Pons (tissue), 1 donor: ENCODE data around the gene WDR59.

Experiments used
- DNase-seq: peaks from one replicate; pipeline ENCODE4 v3.0.0-alpha.2; 2016; ENCODE audit warnings: low spot score

The WDR59 gene

GRCh38 chr16:74902161-74902560, 82.8 kb downstream of the WDR59 start:
- DNase-seq: no peak

DNA sequence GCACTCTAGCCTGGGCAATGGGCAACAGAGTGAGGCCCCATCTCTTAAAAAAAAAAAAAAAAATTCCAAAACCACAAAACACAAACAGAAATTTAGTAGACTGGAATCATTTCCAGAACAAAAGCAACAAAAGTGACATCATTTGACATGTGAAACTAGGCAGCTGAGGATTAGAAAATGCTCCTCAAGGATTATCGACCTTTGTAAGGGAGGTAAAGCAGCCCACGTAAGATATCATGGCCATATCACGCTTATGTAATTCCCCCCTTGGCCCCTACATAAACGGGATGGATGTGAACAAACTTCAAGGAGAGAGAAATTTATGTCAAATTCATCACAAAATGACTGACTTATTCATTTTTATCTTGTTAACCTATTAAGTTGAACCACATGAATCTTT, 83.3 kb downstream of the WDR59 start:
- DNase-seq: no peak

DNA sequence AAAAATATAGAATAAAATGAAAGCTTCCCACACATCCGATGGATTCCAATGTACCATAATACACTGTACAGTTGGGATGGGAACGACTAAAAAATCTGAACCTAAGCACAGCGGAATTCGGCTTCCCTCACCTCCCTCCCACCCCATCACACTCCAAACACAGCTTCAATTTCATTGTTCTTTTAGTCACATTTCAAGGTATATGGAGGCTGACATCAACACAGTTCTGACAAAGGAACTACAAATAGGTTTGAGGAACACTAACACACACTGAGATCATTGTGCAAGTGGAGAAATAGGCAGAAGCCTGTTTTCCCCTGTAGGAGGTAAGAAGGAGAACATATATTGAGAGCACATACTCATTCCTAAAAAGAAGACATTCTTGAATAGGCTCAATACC, 85.1 kb downstream of the WDR59 start:
- DNase-seq: no peak

DNA sequence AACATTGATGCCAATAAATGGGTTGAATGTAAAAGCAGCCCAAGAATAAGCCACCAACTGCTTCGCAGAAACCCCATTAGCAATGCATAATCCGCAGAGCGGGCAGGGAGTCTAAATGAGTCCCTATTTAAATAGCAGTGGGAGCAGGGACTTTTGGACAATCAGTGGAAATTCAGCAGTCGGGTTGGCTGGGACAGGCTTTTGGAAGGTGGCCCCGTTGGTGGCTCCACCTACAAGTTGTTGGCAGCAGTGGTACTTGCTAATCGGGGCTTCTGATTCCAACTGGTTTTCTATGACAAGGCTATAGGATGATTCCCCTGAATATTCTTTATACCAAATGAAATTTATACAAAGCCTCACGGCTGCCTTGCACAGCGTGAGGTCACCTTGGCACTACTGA, 86.3 kb downstream of the WDR59 start:
- no peak for DNase-seq

DNA sequence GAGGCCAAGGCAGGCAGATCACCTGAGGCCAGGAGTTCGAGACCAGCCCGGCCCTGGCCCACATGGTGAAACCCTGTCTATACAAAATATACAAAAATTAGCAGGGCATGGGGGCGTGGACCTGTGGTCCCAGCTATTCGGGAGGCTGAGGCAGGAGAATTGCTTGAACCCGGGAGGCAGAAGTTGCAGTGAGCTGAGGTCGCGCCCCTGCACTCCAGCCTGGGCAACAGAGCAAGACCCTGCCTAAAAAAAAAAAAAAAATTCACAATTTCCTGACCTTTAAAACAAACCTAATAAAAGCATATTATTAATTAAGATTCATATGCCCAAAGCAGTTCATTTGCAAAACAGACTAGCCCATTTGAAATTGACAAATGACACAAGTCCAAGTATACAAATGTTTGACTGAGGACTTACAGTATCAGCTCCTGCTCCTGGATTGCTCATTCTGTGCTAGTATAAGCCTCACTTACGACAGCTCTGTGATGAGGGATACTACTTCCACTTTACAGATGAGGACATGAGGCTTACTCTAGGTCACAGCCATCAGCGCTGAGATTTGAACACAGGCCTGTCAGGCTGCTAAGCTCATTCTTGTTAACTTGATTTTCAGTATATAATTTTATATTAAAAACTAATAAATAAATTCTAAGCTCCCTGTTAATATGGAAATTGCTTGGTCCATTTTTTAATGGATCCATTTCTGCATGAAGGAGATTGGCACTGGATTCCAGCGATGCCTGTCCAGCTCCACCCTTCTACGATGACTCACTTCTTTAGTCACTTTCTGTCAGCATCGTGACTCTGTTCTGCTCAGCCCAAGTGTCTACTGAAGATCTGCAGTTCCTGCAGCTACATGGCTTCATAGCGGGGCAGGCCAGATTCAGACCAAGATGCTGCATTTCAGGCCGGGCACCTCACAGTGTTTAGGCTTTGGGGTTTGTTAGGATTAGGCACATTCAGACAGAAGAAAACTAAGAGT, 88.2 kb downstream of the WDR59 start:
- no peak for DNase-seq

DNA sequence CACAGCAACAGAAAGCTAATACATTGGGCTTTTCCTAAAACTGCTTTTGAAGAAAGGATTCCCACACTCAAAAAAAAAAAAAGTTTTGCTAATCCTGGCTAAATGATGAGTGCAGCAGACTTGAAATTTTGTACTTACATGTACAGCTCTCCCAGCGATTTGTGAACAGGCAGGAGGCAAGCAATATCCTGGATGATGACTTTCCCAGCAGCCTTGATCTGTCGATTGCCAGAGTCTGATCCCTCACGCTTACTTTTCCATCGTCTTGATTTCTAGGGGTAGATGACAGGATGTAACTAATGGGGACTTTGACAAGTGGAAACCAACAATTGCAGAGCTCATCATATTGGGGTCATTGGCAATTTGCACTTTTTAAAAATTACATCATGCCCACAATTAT, 91.4 kb downstream of the WDR59 start:
- no peak for DNase-seq

GRCh38 chr16:74892574-74893461, 92.1 kb downstream of the WDR59 start:
- DNase-seq: no peak

DNA sequence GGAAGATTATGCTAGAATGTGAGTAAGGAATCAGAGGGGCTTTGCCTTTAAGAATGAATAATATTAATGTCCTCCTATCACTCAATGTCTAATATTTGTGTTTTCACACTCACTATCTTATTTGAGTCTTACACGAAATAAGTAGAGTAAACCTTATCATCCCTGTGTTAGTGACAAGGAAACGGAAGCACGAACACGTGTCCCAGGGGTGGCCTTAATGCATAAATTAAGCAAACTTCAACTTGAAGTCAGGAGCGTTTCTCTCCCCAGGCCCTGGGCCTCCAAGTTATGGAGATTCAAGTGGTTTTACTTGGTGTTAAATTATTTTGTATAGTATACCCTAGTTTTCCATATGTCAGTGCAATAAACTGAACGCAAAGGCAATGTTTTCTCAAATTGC, 96.0 kb downstream of the WDR59 start:
- DNase-seq: no peak

DNA sequence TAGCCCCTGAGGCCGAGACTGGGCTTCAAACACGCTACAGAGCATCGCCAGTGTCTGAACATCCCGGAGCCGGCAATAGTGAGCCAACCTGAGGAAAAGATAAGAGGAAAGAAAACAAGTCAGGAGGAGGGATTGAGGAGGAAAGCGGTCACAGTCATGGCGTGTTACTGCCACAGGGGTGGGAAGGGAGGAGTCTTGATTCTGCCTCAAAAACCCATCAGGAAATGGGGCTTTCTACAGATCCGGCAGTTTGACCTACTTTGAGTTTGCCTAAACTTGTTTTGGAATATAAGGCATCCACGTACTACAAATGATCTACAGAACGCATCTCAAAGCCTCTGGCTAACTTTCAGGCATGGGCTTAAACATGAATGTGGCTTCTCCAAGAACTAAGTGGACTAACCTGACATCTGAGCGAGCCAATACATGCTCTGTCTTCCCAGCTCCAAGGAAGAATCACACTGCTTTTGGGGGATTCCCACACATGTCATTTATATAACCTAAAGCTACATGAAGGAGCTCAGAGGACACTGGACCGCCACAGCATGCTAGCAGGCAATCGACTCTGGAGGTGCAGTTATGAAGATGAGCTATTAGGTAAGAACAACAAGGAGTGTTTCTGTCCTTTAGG, 96.6 kb downstream of the WDR59 start:
- DNase-seq: no peak

DNA sequence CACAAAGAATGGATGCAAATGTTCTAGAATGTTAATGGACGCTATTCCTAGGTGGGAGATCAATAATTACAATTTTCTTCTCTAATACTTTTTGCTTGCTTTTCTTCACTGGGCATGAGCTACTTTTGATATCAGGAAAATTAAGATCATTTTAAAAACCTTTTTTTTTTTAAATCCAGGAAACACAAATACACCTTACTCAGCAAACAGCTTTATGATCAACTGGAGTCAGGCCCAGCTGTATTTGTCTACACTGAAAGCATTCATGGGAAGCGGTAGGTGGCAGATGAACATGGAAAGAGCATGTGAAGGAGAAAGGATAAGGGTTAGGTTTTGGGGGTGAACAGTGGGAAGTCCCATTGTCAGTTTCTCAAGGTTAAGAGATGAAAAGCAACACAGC, 97.8 kb downstream of the WDR59 start:
- no peak for DNase-seq

- no peak for DNase-seq
Measured at GRCh38 chr16:74877706-74878105, 107.2 kb downstream of the WDR59 start.

GRCh38 chr16:74874912-74875546, 109.9 kb downstream of the WDR59 start:
- no peak for DNase-seq

- DNase-seq: no peak
Measured at GRCh38 chr16:74874123-74874522, 110.8 kb downstream of the WDR59 start.

- DNase-seq: no peak
Measured at GRCh38 chr16:74872302-74872701, 112.6 kb downstream of the WDR59 start.

DNA sequence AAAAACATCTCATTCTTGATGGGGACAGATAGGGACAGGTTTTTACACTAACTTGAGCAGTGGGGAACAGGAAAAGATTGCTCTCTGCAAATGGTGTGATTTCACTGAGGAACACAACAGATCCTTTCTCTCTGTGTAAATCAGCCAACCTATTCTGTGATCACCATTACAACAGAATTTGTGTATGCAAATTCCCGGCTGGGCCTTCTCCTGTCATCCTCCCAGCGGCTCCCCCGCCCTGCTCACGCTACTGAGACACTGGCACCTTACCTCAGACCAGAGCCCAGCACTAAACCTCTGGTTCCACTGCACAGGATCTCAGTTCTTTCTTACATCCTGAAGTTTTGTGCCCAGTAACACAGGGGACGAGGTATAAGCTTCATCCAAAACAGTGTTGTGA, 113.3 kb downstream of the WDR59 start:
- peak; percentile 29 for DNase-seq

DNA sequence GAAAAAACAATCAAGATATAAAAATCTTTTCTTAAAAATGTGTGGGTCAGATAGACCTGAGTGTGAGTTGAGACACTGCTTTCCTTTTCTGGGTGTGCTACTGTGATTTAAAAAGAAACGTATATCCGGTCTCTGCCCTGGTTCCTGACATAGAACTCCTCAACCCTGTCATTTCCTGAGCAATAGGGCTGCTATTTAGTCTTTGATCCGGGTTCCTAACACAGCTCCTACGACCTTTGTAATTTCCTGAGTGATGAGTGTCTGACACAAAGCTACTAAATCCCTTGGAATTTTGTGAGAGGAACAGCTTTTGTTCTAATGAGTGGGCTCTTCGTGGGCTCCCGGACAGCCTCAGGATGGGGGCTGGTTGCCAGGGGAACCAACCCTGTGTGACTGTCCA, 116.4 kb downstream of the WDR59 start:
- peak; percentile 20 for DNase-seq

- no peak for DNase-seq
Measured at GRCh38 chr16:74868035-74868434, 116.9 kb downstream of the WDR59 start.

- DNase-seq: no peak
Measured at GRCh38 chr16:74867281-74867849, 117.6 kb downstream of the WDR59 start.

DNA sequence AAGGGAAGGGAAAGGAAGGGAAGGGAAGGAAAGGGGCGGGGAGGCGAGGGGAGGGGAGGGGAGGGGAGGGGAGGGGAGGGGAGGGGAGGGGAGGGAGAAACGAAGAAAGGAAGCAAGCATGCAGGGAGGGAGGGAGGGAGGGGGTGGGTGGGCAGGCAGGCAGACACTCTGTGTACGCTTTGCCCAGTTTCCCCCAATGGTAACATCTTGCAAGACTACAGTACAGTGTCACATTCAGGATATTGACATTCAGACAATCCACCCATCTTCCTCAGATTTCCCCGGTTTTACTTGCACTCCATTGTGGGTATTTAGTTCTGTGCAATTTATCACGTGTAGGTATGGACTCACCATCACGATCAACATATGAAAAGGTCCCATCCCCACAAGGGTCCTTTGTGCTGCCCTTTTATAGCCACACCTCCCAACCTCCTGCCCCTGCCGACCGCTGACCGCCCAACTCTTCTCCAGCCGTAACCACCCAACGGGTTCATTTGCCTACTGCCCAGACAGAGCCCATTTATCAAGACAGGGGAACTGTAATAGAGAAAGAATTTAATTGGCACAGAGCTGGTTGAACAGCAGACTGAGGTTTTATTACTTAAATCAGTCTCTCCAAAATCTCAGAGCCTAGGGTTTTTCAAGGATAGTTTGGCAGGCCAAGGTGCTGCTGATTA, 118.9 kb downstream of the WDR59 start:
- no peak for DNase-seq

DNA sequence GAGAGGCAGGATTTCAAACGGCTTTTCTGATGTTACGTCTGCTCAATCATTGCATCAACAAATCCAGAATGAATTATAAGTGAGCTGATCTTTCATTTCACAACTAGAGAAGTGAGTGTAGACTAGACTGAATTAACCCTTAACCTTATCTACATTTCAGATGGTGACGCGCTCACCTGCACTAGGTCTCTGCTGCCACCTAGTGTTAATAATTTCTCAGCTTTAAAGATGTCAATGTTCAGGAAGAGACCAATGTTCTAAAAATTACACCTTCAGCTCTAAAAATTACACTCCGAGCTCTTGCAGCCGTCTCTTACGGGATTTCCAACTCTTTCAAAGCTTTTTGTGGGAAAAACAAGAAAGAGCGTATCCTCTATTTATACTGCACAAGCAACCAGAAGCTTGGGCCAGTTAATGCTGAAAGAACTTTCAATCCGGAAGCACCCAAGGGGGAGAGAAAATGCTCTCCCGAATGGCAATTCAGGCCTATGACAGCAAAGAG, 122.1 kb downstream of the WDR59 start:
- peak; percentile 68 for DNase-seq

DNA sequence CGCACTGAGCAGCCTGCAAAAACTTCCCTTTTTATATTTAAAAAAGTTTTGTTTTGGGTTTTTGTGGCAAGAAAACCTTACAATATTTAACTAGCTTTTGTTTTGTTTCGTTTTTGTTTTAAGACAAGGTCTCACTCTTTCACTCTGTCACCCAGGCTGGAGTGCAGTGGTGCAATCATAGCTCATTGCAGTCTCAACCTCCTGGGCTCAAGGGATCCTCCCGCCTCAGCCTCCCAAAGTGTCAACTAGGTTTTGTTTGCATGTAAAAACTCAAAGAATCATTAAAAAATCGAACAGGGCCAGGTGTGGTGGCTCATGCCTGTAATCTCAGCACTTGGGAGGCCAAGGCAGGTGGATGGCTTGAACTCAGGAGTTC, 132.4 kb downstream of the WDR59 start:
- DNase-seq: no peak
